HCT116 (cell line): ENCODE measurements around the gene FCHSD2. TPM values are rescaled to one million over a fixed set of nuclear protein-coding genes. Genes with fewer than 3 reads are reported as not detected.

ENCODE experiments used
- ATAC-seq: fragments of 200-7000 bp; cut with Tn5 transposase; 2 replicates; pipeline ENCODE4 v1.9.1; 2020; ENCODE audit warnings: mild to moderate bottlenecking, moderate library complexity
- BruUV-seq: library from RNA; stranded (reverse); fragments of 400-500 nt; replicated peaks from 2 replicates; lab custom pipeline; 2021; lab: Mats Ljungman, UMichigan
- CTCF ChIA-PET: fragments of 300-600 bp; sonication (Branson Sonifier 250); formaldehyde crosslinking; loops from one replicate; lab custom pipeline; 2021; ENCODE audit warnings: antibody characterized with exemption; lab: Charles Lee
- POLR2A ChIA-PET: fragments of 300-600, 350-600 bp; sonication (Branson Sonifier 250); formaldehyde crosslinking; loops from one replicate; lab custom pipeline; 2021; ENCODE audit warnings: antibody characterized with exemption; lab: Charles Lee
- RAD21 ChIA-PET, 2 experiments: fragments of 300-600 bp; sonication (Branson Sonifier 250); formaldehyde crosslinking; loops; one replicate each; lab custom pipeline; 2023; ENCODE audit warnings: low total read pairs in 2 of 2; ENCODE audit not compliant: uncharacterized antibody in 2 of 2, unreplicated experiment in 2 of 2, low non-redundant PET in 1 of 2; lab: Charles Lee
- DNase-seq: peaks from one replicate; pipeline ENCODE4 v3.0.0-alpha.2; 2010; ENCODE audit warnings: low read depth, low spot score
- H2AFZ ChIP-seq: fragments of 200-600 bp; shearing (Covaris generic), sonication (generic); 2 replicates; pipeline ENCODE4 v1.6.1; 2017; ENCODE audit warnings: low read depth, mixed run types, mixed read lengths, antibody characterized with exemption, low read length; ENCODE audit not compliant: poor library complexity, severe bottlenecking
- H3K27ac ChIP-seq: 2 replicates; pipeline ENCODE4 v1.5.1; 2012; ENCODE audit warnings: low read depth, low read length
- H3K27me3 ChIP-seq: fragments of 200-600 bp; sonication (generic); 2 replicates; pipeline ENCODE4 v1.6.1; 2016; ENCODE audit warnings: mixed run types, low read length, mixed read lengths; ENCODE audit not compliant: insufficient read depth
- H3K36me3 ChIP-seq, 2 experiments: fragments of 200-500 bp in 1 of 2; fragments of 200-600 bp in 1 of 2; sonication (Bioruptor generic) in 1 of 2; sonication (generic) in 1 of 2; 2 replicates each; pipeline versions ENCODE4 v1.5.1 to v1.6.1; 2014 to 2016; ENCODE audit warnings: low read length in 2 of 2, inconsistent platforms in 1 of 2, mixed read lengths in 1 of 2, mixed run types in 1 of 2; ENCODE audit not compliant: insufficient read depth in 2 of 2, control insufficient read depth in 1 of 2
- H3K4me1 ChIP-seq, 2 experiments: fragments of 200-600 bp in 1 of 2; sonication (generic) in 1 of 2; 2 replicates each; pipeline versions ENCODE4 v1.5.1 to v1.6.1; 2012 to 2017; ENCODE audit warnings: low read length in 2 of 2, inconsistent platforms in 1 of 2, mild to moderate bottlenecking in 1 of 2, mixed read lengths in 1 of 2, mixed run types in 1 of 2, moderate library complexity in 1 of 2; ENCODE audit not compliant: insufficient read depth in 2 of 2, control insufficient read depth in 1 of 2
- H3K4me2 ChIP-seq: fragments of 200-600 bp; sonication (generic); 2 replicates; pipeline ENCODE4 v1.6.1; 2017; ENCODE audit warnings: mixed run types, low read length, mixed read lengths
- H3K4me3 ChIP-seq, 2 experiments: fragments of 200-600 bp in 1 of 2; sonication (generic) in 1 of 2; replicated peaks in 1 of 2; 2 replicates each; pipeline ENCODE4 v1.5.1; 2011 to 2016; ENCODE audit warnings: low read length in 2 of 2, control low read depth in 1 of 2, low read depth in 1 of 2, mild to moderate bottlenecking in 1 of 2, mixed read lengths in 1 of 2, mixed run types in 1 of 2
- H3K79me2 ChIP-seq: fragments of 200-600 bp; sonication (generic); 2 replicates; pipeline ENCODE4 v1.6.1; 2017; ENCODE audit warnings: mild to moderate bottlenecking, mixed run types, low read length, moderate library complexity, mixed read lengths; ENCODE audit not compliant: insufficient read depth
- H3K9ac ChIP-seq: fragments of 200-600 bp; sonication (generic); 2 replicates; pipeline ENCODE4 v1.6.1; 2016; ENCODE audit warnings: low read length, mixed read lengths
- H3K9me2 ChIP-seq: fragments of 200-600 bp; sonication (generic), shearing (Covaris generic); 2 replicates; pipeline ENCODE4 v1.6.1; 2017; ENCODE audit warnings: mixed run types, mild to moderate bottlenecking, moderate library complexity; ENCODE audit not compliant: insufficient read depth
- H3K9me3 ChIP-seq, 2 experiments: fragments of 200-500 bp in 1 of 2; fragments of 200-600 bp in 1 of 2; sonication (Bioruptor generic) in 1 of 2; sonication (generic) in 1 of 2; 2 replicates each; pipeline ENCODE4 v1.6.1; 2014 to 2017; ENCODE audit warnings: low read length in 2 of 2, mixed read lengths in 2 of 2, inconsistent platforms in 1 of 2, low read depth in 1 of 2, mild to moderate bottlenecking in 1 of 2, mixed run types in 1 of 2, moderate library complexity in 1 of 2; ENCODE audit not compliant: control insufficient read depth in 1 of 2, insufficient read depth in 1 of 2
- H4K20me1 ChIP-seq: fragments of 200-600 bp; sonication (generic), shearing (Covaris generic); 2 replicates; pipeline ENCODE4 v1.6.1; 2017; ENCODE audit warnings: mixed run types, mild to moderate bottlenecking, moderate library complexity; ENCODE audit not compliant: insufficient read depth
- CEBPB ChIP-seq: IDR thresholded peaks from 2 replicates; pipeline ENCODE4 v1.6.1; 2012; ENCODE audit warnings: low read depth
- CTCF ChIP-seq, 3 experiments: fragments of 200-600 bp in 1 of 3; sonication (generic) in 1 of 3; IDR thresholded peaks in 2 of 3; conservative IDR thresholded peaks in 1 of 3; 2 replicates each; pipeline ENCODE4 v1.5.1; 2012 to 2017; ENCODE audit warnings: low read depth in 2 of 3, low read length in 2 of 3, antibody characterized with exemption in 1 of 3, borderline replicate concordance in 1 of 3, control low read depth in 1 of 3, mild to moderate bottlenecking in 1 of 3, mixed read lengths in 1 of 3, mixed run types in 1 of 3, moderate library complexity in 1 of 3; ENCODE audit not compliant: insufficient read depth in 1 of 3
- ELF1 ChIP-seq: IDR thresholded peaks from 2 replicates; pipeline ENCODE4 v1.6.1; 2012; ENCODE audit warnings: low read depth, borderline replicate concordance
- EZH2 ChIP-seq: fragments of 200-600 bp; sonication (generic); IDR thresholded peaks from 2 replicates; pipeline ENCODE4 v1.6.1; 2017; ENCODE audit warnings: antibody characterized with exemption, mixed run types
- EZH2phosphoT487 ChIP-seq: fragments of 200-600 bp; IDR thresholded peaks from 2 replicates; pipeline ENCODE4 v1.6.1; 2018; ENCODE audit warnings: antibody characterized with exemption, borderline replicate concordance
- FOSL1 ChIP-seq: IDR thresholded peaks from 2 replicates; pipeline ENCODE4 v1.6.1; 2012; ENCODE audit warnings: low read depth
- POLR2AphosphoS5 ChIP-seq: IDR thresholded peaks from 2 replicates; pipeline ENCODE4 v1.6.1; 2011; ENCODE audit warnings: mild to moderate bottlenecking, low read depth, low read length, moderate library complexity
- REST ChIP-seq: IDR thresholded peaks from 2 replicates; pipeline ENCODE4 v1.6.1; 2012; ENCODE audit warnings: low read depth
- SIN3A ChIP-seq: IDR thresholded peaks from 2 replicates; pipeline ENCODE4 v1.6.1; 2012; ENCODE audit warnings: low read depth
- SP1 ChIP-seq: IDR thresholded peaks from 2 replicates; pipeline ENCODE4 v1.6.1; 2012; ENCODE audit warnings: low read depth
- TCF7L2 ChIP-seq: IDR thresholded peaks from 2 replicates; pipeline ENCODE4 v1.7.0; 2011; ENCODE audit warnings: borderline replicate concordance, inconsistent platforms; ENCODE audit not compliant: insufficient read depth, insufficient read length; ENCODE audit errors: extremely low read depth
- YY1 ChIP-seq: IDR thresholded peaks from 2 replicates; pipeline ENCODE4 v1.6.1; 2011; ENCODE audit warnings: low read length, low read depth, moderate library complexity, mild to moderate bottlenecking; ENCODE audit not compliant: insufficient replicate concordance; ENCODE audit errors: extremely low read depth
- ZBTB33 ChIP-seq: IDR thresholded peaks from 2 replicates; pipeline ENCODE4 v1.6.1; 2011; ENCODE audit warnings: mild to moderate bottlenecking, low read length, moderate library complexity; ENCODE audit not compliant: insufficient replicate concordance; ENCODE audit errors: extremely low read depth
- ZNF274 ChIP-seq: fragments of 200-500 bp; sonication (Bioruptor generic); IDR thresholded peaks from 2 replicates; pipeline ENCODE4 v1.6.1; 2014; ENCODE audit warnings: mild to moderate bottlenecking, low read depth, low read length, inconsistent platforms
- intact Hi-C: fragments of 100-400 bp; cut with micrococcal nuclease; formaldehyde crosslinking; loops from 2 replicates; pipeline ENCODE4 v1.10.0; 2022
- total RNA-seq: library from RNA; stranded (reverse); gene quantifications from one replicate; pipeline ENCODE4 v1.2.1, GENCODE V29; 2021; ENCODE audit not compliant: unreplicated experiment

Gene FCHSD2
- total RNA-seq, 1 experiment from 2014 or later, result 15.0 TPM

- TF ChIP-seq CTCF (IDR thresholded peaks at IDR 0.05 in 2 of 3, conservative IDR thresholded peaks at IDR 0.05 in 1 of 3; ENCODE audit: borderline replicate concordance in 1 of 3, insufficient read depth in 1 of 3, low read depth in 2 of 3, low read length in 2 of 3) (no peak), EZH2 (no peak)
Observed at GRCh38 chr11:73116636-73117035, 25.5 kb downstream of the FCHSD2 start (continued).

GRCh38 chr11:73114835-73115220 lies 27.3 kb downstream of the FCHSD2 start:
- POLR2A ChIA-PET, result no interaction called here
- Histone ChIP-seq H3K9me3 (peaks cover 0 to 2% of the 10 kb centered on the region in 2 experiments; a peak in 1 of 4 replicates), H3K79me2 (no peaks in the 10 kb centered on the region), H3K27ac (no peak overlapping the region), H3K4me1 (no peaks in the 10 kb centered on the region), H3K9me2 (no peaks in the 10 kb centered on the region), H4K20me1 (no peaks in the 10 kb centered on the region), H2AFZ (no peak overlapping the region), H3K27me3 (no peaks in the 10 kb centered on the region), H3K36me3 (no peaks in the 10 kb centered on the region), H3K4me3 (no peak overlapping the region), H3K9ac (no peak overlapping the region), H3K4me2 (no peak overlapping the region)
- no TSS peak for BruUV-seq
- intact Hi-C loops, result no loop called here
- DNase-seq, result no peak
- RAD21 ChIA-PET, result no interaction called here
- CTCF ChIA-PET, result no interaction called here
- ATAC-seq, result no peak
- TF ChIP-seq CEBPB (no peak), SIN3A (no peak), CTCF (IDR thresholded peaks at IDR 0.05 in 2 of 3, conservative IDR thresholded peaks at IDR 0.05 in 1 of 3; ENCODE audit: borderline replicate concordance in 1 of 3, insufficient read depth in 1 of 3, low read depth in 2 of 3, low read length in 2 of 3) (no peak), POLR2AphosphoS5 (no peak), FOSL1 (no peak), SP1 (no peak), ZNF274 (no peak), ZBTB33 (no peak), ELF1 (no peak), EZH2phosphoT487 (no peak), YY1 (no peak), REST (no peak), TCF7L2 (no peak)
